Measurements from ENCODE around the gene PIAS1. TPM values are rescaled to one million over a fixed set of nuclear protein-coding genes. Genes with fewer than 3 reads are reported as not detected.
"Not testable (repeated sequence)": the region's sequence is repeated elsewhere in the genome, so short reads cannot be mapped to it uniquely, and the experiment has no call there.

Gene PIAS1
- polyA plus RNA-seq, 4 donors = 40.5 to 50.8 (median 49.1) TPM

DNA sequence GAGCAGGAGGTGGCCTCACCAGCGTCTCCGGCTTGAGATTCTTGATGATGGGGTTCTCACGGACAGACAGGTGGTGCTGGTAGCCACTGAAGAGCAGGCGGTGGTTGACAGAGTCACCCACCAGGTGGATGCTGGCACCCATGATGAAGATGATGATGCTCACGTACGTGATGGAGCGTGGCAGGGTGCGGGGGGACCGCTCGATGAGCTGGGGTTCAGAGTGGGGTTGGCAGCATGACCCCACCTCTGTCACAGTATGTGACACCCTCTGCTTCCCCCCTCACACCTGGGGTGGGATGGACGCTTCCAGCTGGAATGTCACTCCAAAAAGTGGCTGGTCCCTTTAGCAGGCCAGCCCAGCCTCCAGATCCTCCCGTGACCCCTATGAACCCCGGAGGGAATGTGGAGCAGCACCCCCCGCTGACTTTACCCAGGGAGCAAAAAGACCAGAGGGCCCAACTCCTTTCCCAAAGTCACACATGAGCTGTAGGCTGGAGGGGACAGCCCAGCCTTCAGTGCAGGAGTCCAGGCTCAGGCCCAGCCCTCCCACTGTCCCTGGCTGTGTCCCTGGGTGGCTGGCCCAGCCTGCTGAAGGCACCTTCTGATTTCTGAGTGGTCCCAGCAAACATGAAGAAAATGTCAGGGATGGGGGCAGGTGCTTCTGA lies 157.7 kb downstream of the PIAS1 start:
- DNase-seq (ENCODE audit: low read depth in 4 of 4, low spot score in 3 of 4) = no peak

DNA sequence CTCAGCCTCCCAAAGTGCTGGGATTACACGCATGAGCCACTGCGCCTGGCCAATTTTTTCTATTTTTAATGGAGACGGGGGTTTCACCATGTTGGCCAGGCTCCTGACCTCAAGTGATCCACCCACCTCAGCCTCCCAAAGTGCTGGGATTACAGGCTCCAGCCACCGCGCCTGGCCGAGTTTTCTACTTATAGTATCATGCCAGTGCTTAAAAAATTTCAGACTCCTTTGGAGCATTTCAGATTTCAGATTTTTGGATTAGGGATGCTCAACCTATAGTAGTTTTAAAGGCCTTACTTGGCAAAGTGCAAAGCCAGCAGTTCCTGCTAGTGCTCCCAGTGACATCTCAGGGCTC lies 159.4 kb downstream of the PIAS1 start:
- not testable (repeated sequence) for DNase-seq (ENCODE audit: low read depth in 4 of 4, low spot score in 3 of 4)

DNA sequence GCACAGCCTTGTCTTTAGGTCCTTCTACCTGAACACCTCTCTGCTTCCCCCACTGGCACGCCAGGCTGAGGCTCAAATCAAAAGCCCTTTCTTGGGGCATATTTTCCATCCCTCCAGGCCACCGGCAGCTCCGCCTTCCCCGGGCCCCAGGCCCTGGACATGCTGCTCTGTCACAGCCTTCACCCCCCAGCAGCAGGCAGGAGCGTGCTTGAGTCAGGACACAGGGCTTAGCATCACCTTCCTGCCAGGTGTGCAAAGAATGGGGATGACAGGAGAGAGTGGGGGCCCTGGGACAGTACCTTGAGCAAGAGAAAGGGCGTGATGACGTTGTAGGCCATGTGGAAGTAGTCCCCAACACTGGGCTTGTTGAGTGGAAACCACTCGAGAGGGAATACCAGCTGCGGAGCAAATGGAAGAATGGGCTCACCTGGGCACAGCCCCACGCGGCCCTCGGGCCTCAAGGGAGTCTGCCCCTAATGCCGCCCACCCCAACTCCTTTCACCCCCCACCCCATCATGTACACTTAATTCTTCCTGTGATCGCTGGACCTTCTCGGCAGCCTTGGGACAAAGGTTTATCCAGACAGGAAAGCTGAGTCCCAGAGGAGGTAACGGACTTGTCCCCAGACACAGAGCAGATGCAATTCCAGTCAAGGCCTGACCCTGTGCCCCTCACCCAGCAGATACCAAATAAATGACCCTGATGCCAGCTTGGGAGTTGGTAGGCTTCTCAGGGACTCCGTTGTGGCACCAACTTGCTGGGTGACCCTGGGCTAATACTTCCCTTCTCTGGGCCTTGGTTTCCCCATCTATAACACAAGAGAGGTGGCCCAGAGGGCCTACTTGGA lies 160.1 kb downstream of the PIAS1 start:
- DNase-seq (ENCODE audit: low read depth in 4 of 4, low spot score in 3 of 4) = no peak

- DNase-seq (ENCODE audit: low read depth in 4 of 4, low spot score in 3 of 4) = no peak
Measured at GRCh38 chr15:68214838-68215254, 160.7 kb downstream of the PIAS1 start.

DNA sequence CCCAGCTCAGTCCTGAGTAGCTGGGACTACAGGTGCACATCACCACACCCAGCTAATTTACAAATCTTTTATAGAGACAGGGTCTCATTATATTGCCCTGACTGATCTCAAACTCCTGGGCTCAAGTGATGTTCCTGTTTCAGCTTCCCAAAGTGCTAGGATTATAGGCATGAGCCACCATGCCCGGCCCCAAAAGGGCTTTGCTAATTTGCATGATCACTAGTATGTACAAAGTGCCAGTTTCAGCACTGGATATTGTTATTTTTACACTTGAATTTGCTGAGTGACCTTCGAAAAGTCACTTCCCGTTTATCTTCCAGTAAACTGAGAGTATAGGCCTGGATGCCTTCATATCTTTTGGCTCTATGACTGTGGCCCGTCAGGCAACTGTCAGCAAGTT lies 163.2 kb downstream of the PIAS1 start:
- DNase-seq (ENCODE audit: low read depth in 4 of 4, low spot score in 3 of 4) = no peak

DNA sequence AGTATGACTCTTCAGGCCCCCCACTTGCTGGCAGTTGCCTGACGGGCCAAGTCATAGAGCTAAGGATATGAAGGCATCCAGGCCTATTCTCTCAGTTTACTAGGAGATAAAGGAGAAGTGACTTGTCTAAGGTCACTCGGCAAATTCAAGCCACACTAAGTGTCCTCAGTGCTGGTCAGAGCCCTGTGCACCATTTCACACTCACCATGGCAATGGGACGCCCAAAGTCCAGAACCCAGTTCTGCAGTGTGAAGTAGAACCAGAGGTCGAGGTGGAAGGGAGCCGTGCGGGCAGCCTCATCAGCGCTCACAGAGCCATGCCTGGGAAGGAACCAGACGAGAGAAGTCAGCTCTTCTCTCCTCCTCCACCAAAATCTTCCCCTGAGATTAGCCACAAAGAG lies 164.2 kb downstream of the PIAS1 start:
- DNase-seq (ENCODE audit: low read depth in 4 of 4, low spot score in 3 of 4) = no peak

DNA sequence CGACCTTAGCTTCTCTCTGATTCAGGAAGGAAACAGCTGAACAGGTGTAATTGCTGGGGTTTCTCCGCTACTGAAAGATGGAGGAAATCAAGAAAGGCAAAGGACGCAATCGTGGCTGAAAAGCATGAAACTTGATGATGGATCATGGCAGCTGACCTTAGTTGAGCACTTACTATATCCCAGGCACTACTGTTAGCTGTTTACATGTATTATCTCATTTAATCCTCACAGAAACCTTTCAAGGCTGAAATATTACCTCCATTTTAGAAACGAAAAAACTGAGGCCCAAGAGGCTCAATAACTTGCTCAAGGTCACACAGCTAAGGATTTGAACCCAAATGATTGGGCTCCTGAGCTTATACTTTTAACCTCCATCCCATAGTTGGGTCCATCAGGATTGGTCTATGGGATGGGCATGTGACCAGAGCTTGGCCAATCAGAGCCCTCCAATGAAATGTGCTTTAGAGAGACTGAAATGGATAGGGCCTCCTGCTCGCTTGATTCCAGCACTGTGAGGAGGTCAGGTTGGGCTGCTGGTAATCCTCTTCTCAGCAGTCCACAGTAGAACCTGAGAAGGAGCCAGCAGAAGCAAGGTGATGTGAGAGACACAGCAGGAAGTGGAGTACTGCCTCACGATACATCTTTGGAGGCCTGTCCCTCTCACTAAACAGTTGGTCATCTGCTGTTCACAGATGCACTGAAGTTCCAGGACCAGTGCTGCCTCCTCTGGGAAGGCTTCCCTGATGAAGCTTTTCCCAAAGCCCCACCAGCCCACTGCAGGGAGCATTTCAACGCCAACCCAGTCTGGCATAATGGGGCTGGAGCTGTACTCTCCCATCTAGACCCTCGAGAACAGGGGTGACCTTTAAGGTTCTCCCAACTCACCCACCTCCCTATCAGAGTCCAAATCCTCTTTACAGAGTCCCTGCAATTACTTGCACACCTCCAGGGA lies 165.0 kb downstream of the PIAS1 start:
- no peak for DNase-seq (ENCODE audit: low read depth in 4 of 4, low spot score in 3 of 4)

DNA sequence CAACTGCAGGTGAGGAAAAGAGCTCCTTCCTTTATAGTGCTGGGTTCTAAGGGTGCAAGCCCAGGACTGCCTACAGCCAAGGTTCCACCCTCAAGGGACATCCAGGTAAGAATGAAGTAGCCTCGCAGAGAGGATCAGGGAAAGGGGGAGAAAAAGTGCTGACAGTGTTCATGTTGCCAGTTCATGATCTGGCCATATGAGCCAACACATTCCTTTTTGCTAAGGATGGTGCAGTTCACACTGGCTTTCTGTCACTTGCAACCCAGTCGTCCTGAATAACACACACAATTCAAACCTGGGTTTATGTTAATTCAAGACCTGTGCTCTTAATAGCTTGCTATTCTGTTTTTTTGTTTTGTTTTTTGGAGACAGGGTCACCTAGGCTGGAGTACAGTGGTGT lies 166.4 kb downstream of the PIAS1 start:
- DNase-seq (ENCODE audit: low read depth in 4 of 4, low spot score in 3 of 4) = no peak

DNA sequence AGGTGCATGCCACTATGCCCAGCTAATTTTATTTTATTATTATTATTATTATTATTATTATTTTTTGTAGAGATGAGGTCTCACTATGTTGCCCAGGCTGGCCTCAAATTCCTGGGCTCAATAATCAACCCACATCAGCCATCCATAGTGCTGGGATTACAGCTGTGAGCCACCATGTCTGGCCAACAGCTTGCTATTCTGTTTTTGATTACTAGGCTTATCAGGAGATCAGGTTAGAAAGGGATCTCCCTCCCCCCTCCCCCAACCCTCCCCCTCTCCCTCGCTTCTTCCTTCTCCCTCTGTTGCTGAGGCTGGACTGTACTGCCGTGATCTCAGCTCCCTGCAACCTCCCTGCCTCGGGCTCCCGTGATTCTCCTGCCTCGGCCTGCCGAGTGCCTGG lies 166.9 kb downstream of the PIAS1 start:
- no peak for DNase-seq (ENCODE audit: low read depth in 4 of 4, low spot score in 3 of 4)

DNA sequence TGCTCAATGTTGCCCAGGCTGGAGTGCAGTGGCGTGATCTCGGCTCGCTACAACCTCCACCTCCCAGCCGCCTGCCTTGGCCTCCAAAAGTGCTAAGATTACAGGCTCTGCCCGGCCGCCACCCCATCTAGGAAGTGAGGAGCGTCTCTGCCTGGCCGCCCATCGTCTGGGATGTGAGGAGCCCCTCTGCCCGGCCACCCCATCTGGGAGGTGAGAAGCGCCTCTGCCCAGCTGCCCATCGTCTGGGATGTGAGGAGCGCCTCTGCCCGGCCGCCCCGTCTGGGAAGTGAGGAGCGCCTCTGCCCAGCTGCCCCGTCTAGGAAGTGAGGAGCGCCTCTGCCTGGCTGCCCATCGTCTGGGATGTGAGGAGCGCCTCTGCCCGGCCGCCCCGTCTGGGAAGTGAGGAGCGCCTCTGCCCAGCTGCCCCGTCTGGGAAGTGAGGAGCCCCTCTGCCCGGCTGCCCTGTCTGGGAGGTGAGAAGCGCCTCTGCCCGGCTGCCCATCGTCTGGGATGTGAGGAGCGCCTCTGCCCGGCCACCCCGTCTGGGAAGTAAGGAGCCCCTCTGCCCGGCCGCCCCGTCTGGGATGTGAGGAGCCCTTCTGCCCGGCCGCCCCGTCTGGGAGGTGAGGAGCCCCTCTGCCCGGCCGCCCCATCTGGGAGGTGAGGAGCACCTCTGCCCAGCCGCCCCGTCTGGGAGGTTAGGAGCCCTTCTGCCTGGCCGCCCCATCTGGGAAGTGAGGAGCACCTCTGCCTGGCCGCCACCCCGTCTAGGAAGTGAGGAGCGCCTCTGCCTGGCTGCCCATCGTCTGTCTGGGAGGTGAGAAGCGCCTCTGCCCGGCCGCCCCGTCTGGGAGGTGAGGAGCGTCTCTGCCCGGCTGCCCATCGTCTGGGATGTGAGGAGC lies 167.7 kb downstream of the PIAS1 start:
- DNase-seq (ENCODE audit: low read depth in 4 of 4, low spot score in 3 of 4) = not testable (repeated sequence)

GRCh38 chr15:68222432-68222743 lies 168.3 kb downstream of the PIAS1 start:
- not testable (repeated sequence) for DNase-seq (ENCODE audit: low read depth in 4 of 4, low spot score in 3 of 4)

DNA sequence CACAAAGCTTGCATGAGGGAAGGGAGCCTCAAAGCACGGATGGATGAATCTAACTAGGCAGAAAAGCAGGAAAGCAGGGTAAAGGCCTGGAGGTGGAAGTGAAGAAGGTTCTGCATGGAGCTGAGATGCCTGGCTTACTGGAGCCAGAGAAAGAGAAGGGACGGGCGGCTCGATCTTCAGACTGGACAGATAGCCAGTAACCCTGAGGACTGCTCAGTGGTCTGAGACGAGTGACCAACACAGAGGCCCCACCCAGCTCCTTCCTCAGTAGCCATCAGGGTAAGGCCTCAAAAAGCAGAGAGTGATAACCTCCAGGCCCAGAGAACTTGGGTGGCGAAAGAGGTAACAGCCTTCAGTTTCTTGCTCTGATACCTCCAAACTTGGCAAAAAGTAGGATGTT lies 169.1 kb downstream of the PIAS1 start:
- no peak for DNase-seq (ENCODE audit: low read depth in 4 of 4, low spot score in 3 of 4)

DNA sequence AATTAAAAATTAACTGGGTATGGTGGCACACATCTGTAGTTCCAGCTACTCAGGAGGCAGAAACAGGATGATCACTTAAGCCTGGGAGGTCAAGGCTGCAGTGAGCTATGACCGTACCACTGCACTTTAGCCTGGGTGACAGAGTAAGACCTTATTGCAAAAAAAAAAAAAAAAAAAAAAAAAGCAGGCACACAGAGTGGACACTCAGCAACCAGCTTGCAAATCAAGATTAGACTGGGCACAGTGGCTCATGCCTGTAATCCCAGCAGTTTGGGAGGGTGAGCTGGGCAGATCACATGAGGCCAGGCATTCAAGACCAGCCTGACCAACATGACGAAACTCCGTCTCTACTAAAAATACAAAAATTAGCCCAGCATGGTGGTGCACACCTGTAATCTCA lies 170.0 kb downstream of the PIAS1 start:
- no peak for DNase-seq (ENCODE audit: low read depth in 4 of 4, low spot score in 3 of 4)

GRCh38 chr15:68224546-68225250 lies 170.6 kb downstream of the PIAS1 start:
- DNase-seq (ENCODE audit: low read depth in 4 of 4, low spot score in 3 of 4) = no peak

DNA sequence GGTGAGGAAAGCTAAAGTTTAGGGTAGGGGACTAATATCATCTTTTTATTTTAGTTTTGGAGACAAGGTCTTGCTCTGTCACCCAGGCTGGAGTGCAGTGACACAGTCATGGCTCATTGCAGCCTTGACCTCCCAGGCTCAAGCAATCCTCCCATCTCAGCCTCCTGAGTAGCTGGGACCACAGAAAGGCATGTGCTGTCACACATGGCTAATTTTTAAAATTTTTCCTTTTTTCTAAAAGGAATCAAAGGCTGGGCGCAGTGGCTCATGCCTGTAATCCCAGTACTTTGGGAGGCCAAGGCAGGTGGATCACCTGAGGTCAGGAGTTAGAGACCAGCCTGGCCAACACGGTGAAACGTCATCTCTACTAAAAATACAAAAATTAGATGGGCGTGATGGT lies 171.3 kb downstream of the PIAS1 start:
- not testable (repeated sequence) for DNase-seq (ENCODE audit: low read depth in 4 of 4, low spot score in 3 of 4)

DNA sequence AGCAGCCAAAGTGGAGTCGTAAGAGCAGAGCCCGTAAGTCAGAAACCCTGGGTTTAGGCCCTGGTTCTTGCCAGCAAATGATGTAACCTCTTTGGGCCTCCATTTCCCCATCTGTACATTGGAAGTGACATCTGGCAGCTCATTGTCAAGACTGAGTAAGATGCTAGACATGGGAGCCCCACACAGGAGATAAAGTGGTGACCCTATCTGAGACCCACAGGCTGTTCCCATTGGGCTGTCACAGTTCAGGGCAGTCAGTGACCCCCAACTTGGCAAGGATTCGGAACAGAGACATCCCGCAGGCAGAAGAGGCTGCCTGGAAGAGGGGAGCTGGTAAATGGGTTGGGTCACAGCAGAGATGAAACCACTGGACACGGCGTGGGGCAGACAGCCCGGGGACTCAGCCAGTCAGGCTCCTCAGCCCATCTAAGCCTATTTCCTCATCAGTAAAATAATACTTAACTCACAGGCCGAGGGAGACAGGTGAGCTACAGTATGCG lies 173.6 kb downstream of the PIAS1 start:
- no peak for DNase-seq (ENCODE audit: low read depth in 4 of 4, low spot score in 3 of 4)

DNA sequence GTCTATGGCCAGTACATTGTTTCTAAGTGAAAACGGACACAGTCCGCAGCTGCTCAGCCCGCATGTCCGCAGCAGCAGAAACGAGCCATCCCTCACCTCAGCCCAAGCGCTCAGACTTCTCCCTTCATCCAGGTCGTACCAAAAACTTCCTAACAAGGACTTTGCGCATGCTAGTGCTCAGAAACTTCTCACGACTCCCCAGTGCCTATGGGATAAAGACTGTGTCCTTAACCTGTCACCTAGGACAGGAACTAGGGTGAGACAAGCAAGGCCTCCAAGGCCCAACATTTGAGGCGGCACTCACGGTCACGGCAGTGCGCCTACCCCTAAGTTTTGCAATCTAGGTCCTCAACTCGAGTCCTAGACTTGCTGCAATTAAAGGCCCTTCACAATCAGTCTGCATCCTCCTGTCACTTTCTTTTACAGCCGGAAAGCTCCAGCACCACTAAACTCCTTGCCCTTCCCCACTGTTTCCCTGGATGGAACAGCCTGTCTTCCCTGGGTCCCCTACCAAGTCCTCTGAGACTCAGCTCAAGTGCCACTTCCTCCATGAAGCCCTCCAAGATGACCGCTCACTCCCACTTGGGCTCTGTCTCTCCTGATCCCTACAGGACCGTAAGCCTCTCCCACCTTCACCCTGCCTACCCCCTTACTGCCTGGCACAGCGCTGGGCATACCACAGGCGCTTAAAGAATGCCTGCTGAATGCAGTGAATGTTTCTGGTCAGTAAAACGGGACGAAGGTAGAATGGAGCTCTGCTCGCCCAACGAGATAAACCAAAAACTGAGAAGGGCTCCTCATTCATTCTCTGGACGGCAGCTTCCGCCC lies 174.2 kb downstream of the PIAS1 start:
- DNase-seq (ENCODE audit: low read depth in 4 of 4, low spot score in 3 of 4) = no peak

- DNase-seq (ENCODE audit: low read depth in 4 of 4, low spot score in 3 of 4) = no peak
Measured at GRCh38 chr15:68228971-68229385, 174.9 kb downstream of the PIAS1 start.

Data from right renal pelvis (tissue), 4 donors.